K562 (cell line): Measurements from ENCODE around the gene TLE4.

Source experiments
- BRCA1 ChIP-seq, 2 experiments: fragments of 450-650 bp in 1 of 2; sonication (generic) in 1 of 2; formaldehyde crosslinking in 1 of 2; IDR thresholded peaks; 2 replicates each; pipeline versions ENCODE4 v1.5.0 to v1.6.1; 2017 to 2020; ENCODE audit warnings: mild to moderate bottlenecking in 1 of 2, missing genetic modification reagents in 1 of 2
- GATA2 ChIP-seq: sonication (generic); formaldehyde crosslinking; IDR thresholded peaks from 2 replicates; pipeline ENCODE4 v1.4.0; 2020; ENCODE audit warnings: mild to moderate bottlenecking, missing genetic modification reagents
- MXI1 ChIP-seq: IDR thresholded peaks from 2 replicates; pipeline ENCODE4 v1.6.1; 2011; ENCODE audit warnings: low read depth, mild to moderate bottlenecking, improper control_type of control experiment, low read length
- NONO ChIP-seq, 2 experiments: fragments of 200-400 bp in 1 of 2; fragments of 450-650 bp in 1 of 2; formaldehyde crosslinking in 1 of 2; IDR thresholded peaks; 2 replicates each; pipeline ENCODE4 v1.6.1; 2017; ENCODE audit warnings: low read depth in 2 of 2, mild to moderate bottlenecking in 2 of 2, moderate library complexity in 2 of 2, low read length in 1 of 2
- SREBF2 ChIP-seq: sonication (generic); formaldehyde crosslinking; IDR thresholded peaks from 2 replicates; pipeline ENCODE4 v1.4.0; 2020; ENCODE audit warnings: mild to moderate bottlenecking, missing genetic modification reagents
- YY1 ChIP-seq, 3 experiments: IDR thresholded peaks; 2 replicates each; pipeline ENCODE4 v1.6.1; 2011; ENCODE audit warnings: low read length in 2 of 3, mild to moderate bottlenecking in 2 of 3, moderate library complexity in 2 of 3, borderline replicate concordance in 1 of 3, control low read depth in 1 of 3, low read depth in 1 of 3; ENCODE audit not compliant: insufficient read depth in 3 of 3, insufficient replicate concordance in 2 of 3, control insufficient read depth in 1 of 3, insufficient read length in 1 of 3; ENCODE audit errors: extremely low read depth in 1 of 3
- TF ChIP-seq, protein P1 (sequence below), 3 experiments: IDR thresholded peaks in 2 of 3; conservative IDR thresholded peaks in 1 of 3; 2 replicates each; pipeline ENCODE4 v1.5.1; 2011 to 2012; ENCODE audit warnings: low read length in 3 of 3, mild to moderate bottlenecking in 3 of 3, control low read depth in 2 of 3, improper control_type of control experiment in 1 of 3, inconsistent platforms in 1 of 3, low read depth in 1 of 3, mixed read lengths in 1 of 3, moderate library complexity in 1 of 3; ENCODE audit not compliant: insufficient read depth in 2 of 3
- TF ChIP-seq, protein P2 (sequence below): sonication (generic); formaldehyde crosslinking; IDR thresholded peaks from 2 replicates; pipeline ENCODE4 v1.8.0; 2022; ENCODE audit warnings: mild to moderate bottlenecking, missing genetic modification reagents

DNA sequence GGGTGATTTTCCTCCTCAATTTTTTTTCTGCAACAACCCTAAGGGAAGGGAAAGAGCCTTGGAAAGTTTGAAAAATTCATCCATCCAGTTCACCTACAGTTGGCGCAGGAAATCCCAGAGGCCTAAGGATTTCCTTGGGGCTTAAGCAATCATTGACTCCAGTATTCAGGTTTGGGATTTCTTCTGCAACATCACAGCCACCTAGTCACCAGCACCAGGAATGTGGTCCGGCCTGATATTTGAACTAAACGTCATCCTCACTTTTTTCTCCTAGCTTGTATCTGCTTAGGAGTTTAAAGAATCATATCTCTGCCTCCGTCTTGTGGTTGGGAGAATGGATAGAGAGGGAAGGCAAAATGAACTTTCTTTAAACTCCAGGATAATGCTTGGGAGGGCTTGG is 20.2 kb upstream of the TLE4 start:
- TF ChIP-seq SREBF2: no peak
- TF ChIP-seq GATA2 (CRISPR knock-in tag): no peak
- TF ChIP-seq, protein P1, sequence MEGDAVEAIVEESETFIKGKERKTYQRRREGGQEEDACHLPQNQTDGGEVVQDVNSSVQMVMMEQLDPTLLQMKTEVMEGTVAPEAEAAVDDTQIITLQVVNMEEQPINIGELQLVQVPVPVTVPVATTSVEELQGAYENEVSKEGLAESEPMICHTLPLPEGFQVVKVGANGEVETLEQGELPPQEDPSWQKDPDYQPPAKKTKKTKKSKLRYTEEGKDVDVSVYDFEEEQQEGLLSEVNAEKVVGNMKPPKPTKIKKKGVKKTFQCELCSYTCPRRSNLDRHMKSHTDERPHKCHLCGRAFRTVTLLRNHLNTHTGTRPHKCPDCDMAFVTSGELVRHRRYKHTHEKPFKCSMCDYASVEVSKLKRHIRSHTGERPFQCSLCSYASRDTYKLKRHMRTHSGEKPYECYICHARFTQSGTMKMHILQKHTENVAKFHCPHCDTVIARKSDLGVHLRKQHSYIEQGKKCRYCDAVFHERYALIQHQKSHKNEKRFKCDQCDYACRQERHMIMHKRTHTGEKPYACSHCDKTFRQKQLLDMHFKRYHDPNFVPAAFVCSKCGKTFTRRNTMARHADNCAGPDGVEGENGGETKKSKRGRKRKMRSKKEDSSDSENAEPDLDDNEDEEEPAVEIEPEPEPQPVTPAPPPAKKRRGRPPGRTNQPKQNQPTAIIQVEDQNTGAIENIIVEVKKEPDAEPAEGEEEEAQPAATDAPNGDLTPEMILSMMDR (IDR thresholded peaks at IDR 0.05 in 2 of 3, conservative IDR thresholded peaks at IDR 0.05 in 1 of 3; ENCODE audit: insufficient read depth in 2 of 3, low read depth in 1 of 3, low read length in 3 of 3): no peak
- TF ChIP-seq, protein P2, sequence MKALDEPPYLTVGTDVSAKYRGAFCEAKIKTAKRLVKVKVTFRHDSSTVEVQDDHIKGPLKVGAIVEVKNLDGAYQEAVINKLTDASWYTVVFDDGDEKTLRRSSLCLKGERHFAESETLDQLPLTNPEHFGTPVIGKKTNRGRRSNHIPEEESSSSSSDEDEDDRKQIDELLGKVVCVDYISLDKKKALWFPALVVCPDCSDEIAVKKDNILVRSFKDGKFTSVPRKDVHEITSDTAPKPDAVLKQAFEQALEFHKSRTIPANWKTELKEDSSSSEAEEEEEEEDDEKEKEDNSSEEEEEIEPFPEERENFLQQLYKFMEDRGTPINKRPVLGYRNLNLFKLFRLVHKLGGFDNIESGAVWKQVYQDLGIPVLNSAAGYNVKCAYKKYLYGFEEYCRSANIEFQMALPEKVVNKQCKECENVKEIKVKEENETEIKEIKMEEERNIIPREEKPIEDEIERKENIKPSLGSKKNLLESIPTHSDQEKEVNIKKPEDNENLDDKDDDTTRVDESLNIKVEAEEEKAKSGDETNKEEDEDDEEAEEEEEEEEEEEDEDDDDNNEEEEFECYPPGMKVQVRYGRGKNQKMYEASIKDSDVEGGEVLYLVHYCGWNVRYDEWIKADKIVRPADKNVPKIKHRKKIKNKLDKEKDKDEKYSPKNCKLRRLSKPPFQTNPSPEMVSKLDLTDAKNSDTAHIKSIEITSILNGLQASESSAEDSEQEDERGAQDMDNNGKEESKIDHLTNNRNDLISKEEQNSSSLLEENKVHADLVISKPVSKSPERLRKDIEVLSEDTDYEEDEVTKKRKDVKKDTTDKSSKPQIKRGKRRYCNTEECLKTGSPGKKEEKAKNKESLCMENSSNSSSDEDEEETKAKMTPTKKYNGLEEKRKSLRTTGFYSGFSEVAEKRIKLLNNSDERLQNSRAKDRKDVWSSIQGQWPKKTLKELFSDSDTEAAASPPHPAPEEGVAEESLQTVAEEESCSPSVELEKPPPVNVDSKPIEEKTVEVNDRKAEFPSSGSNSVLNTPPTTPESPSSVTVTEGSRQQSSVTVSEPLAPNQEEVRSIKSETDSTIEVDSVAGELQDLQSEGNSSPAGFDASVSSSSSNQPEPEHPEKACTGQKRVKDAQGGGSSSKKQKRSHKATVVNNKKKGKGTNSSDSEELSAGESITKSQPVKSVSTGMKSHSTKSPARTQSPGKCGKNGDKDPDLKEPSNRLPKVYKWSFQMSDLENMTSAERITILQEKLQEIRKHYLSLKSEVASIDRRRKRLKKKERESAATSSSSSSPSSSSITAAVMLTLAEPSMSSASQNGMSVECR: no peak
- no peak for TF ChIP-seq MXI1
- TF ChIP-seq YY1 (IDR thresholded peaks at IDR 0.05; ENCODE audit: borderline replicate concordance in 1 of 3, control insufficient read depth in 1 of 3, extremely low read depth in 1 of 3, insufficient read depth in 3 of 3, insufficient read length in 1 of 3, insufficient replicate concordance in 2 of 3, low read depth in 1 of 3, low read length in 2 of 3): no peak
- no peak for TF ChIP-seq NONO (IDR thresholded peaks at IDR 0.05; ENCODE audit: low read depth in 2 of 2, low read length in 1 of 2)
- TF ChIP-seq BRCA1 (IDR thresholded peaks at IDR 0.05): no peak
- TF ChIP-seq BRCA1 (CRISPR knock-in tag; IDR thresholded peaks at IDR 0.05): no peak
